GM18858 (cell line): ENCODE results near the gene PIEZO2.

Experiments used
- ATAC-seq: cut with Tn5 transposase; IDR thresholded peaks from one replicate; pipeline ENCODE4 v1.9.1; 2021; ENCODE audit not compliant: unreplicated experiment

PIEZO2 gene

DNA sequence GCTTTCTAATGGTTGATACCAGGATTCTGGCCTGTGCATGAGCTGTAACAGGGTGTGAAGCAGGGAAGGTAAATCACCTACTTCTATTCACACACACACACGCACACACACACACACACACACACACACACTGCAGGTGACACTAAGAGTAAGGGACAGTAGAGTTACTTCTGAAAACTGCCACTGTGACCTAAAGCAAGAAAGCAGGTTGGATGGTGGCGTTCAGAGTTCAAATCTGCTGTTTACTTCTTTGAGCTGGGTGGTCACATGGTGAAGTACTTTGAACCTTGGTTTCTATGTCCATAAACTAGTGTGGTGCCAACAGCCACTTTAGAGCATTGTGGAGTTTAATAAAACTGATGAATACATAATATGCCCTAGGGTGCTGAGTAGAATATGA lies 248.0 kb downstream of the PIEZO2 start:
- no peak for ATAC-seq

DNA sequence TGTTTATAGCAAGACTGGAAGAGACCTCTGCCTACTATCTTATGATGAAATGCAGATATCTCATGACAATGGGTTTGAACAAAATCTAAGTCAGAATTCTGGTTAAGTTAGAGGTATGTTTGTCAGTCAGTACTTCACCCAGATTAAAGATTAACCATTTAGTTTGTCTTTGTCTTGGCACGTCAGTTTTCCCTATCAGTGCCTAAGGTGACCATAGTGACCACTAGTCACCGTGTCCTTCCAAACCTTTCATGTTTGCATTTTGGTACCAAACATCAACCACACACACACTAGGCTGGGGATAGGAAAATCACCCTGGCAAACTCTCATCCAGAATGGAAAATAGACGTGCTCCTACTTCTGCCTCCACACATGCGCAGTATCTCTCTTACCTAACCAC lies 248.9 kb downstream of the PIEZO2 start:
- ATAC-seq, result no peak

DNA sequence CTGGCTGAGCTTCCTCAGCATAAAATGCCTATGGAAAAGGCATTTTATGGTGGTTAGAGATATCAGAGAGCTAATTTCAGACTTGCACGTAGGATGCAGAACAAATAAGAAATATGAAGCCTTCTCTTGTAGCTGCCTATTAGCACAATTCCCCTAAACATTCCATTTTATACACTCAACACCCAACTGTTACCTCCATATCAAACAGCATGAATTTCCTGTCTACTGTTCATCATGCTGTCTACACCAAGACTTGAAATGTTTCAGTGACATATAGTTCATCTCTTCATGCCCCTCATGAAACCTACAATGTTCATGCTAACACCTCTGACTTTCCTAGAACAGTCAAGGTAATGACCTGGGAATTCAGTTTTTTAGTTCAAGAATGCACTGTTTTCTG lies 249.9 kb downstream of the PIEZO2 start:
- ATAC-seq, result no peak

DNA sequence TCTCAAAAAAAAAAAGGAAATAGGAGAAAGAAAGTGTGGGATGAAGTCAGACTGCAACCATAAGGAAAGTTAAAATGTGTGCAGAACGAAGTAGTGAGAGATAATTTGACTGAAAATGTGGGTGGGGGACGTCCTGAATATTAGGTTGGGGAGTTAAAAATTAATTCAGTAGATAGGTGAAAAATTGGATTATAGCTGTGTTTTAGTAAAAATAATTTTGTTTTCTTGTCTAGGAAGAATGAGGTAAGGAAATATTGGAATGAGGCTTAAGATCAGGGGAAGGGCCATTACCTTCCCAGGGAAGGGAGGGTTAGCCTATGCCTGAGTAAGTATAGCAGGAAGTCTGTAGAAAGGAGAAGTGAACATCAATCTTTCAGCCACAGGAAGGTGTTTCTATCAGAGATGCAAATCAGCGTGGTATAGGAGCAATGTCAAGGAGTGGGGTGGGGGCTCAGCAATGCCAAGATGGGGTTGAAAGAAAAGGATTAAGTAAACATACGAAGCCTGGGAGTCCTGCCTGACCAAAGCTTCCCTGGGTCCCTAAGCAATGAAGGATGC lies 250.9 kb downstream of the PIEZO2 start:
- no peak for ATAC-seq

DNA sequence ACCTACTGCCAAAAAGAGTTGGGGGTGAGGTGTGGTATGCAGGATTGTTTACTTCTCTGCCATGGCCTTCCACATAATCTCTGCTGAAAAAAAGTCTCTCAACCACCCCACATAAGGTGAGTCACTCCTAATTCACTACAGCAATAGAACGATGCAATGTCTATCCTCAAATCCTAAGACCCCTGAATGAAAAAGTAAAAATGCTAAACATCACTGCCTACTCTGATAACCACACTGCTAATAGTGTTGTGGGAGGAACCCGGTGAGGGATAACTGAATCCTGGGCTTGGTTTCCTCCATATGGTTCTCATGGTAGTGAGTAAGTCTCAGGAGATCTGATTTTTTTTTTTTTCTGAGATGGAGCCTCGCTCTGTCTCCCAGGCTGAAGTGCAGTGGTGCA lies 252.5 kb downstream of the PIEZO2 start:
- ATAC-seq, result no peak

DNA sequence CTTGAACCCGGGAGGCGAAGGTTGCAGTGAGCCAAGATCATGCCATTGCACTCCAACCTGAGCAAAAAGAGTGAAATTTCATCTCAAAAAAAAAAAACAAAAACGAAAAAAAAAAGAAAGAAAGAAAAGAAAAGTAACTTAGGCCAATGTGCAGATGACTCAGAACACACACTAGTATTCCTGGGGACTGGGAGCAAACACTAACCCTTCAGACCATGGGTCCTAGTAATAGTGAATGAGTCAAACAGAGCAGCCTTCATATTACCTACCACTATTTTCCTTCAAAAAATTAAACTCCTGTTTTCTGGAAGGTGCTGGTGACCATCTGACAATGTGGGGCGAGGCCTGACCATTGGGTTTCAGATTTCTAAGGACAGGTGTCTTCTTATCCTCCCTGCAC lies 253.4 kb downstream of the PIEZO2 start:
- ATAC-seq, result no peak

DNA sequence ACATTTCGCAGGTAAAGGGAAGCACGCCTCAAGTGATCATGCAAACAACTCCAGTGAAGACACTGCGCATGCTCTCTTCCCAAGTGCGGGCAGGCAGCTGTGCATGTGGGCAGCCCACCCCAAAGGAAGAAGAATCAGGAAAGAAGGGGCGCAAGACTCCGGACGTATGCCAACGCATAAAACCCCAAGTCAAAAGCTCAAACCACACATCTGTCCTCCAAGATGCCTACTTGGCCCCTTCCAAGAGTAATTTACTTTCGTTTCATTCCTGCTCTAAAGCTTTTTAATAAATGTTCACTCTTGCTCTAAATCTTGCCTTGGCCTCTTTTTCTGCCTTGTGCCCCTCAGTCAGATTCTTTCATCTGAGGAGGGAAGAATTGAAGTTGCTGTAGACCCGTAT lies 254.9 kb downstream of the PIEZO2 start:
- ATAC-seq, result no peak

DNA sequence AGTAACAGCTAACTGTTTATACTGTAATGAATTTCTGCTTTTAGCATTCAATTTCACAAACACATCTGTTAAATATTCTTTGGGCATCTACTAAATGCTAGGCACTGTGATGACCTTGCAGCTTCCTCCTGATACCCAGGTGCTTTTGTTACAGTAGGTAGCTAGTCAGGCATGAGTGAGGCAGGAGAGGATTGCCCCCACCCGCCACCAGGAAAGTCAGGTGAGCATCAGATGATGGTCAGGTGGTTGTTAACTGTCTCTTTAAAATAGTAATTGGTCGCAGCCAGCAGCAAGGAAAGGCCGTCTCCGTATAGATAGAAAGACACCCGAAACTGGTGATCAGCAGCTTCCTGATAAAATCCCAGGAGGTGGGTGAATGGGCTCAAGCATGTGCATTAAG lies 255.6 kb downstream of the PIEZO2 start:
- no peak for ATAC-seq

DNA sequence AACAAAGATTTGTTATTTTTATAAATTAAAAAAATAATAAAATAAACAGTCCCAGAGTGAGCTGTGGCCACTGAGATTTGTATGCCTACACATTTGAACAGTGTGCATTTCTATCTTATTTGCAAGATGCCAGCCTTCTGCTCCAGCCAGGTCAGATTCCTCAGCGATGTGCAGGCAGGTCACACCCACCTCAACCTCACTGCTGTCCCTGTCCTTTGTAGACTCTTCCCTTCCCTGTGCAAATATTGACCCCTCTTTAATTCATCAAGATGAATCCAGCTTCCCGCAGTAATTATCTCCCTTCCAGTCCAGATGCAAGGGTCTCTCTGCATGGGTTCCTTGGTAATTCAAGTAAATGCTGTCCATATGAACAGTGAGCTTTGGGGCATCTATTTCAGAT lies 256.2 kb downstream of the PIEZO2 start:
- no peak for ATAC-seq

DNA sequence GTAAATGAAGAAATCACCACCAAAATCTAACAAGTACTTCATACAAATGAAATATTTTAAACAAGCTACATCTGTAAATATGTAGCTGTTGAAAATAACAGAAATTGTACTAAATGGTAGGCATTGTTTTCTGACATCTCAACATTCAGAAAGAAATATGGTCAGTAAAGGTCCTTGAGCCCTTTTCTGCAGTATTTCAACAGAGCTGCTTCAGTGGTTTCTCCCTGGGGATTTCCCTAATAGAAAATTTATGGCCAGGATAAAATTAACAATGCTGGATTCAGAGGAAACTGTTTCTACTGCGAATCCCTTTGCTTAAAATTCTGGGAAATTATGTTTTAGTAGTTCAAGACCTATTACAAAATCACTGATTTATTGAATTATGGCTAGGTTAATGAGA lies 256.6 kb downstream of the PIEZO2 start:
- ATAC-seq, result no peak

DNA sequence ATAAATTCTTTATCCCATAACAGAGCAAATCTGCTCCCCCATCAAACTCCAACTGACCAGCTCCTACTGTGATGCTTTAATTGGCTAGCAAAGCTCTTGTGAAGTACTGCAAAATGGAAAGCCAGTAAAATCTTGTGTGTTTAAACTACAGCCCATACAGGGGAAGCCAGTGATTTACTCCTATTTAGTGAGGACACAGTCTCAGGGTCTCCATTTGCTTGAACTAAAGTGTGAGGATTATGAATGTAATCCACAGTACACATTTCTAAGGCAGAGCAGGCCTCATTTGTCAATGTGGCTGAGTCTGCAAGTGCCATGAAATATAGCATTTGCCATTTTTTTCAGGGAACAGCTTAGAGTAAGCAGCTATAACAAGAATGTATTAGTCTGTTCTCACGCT lies 259.3 kb downstream of the PIEZO2 start:
- ATAC-seq, result no peak

DNA sequence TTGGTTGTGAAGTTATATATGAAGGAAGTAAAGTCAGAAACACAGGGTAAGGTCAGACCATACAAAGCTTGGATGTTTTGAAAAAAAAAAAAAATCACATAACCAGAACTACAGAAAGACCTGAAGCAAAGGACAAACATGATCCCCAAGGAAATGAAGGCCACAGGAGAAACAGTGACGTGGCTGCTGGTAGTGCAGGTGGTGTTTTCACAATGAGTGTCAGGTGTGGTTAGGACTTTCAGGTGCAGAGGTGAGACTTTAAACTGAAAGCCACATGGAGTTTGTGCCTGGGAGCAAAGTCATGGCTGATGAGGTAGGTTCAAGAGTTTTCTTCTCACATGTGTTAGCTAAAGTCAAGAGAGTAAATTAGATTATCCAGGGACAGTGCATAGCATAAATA lies 270.7 kb downstream of the PIEZO2 start:
- ATAC-seq, result peak; percentile 72

DNA sequence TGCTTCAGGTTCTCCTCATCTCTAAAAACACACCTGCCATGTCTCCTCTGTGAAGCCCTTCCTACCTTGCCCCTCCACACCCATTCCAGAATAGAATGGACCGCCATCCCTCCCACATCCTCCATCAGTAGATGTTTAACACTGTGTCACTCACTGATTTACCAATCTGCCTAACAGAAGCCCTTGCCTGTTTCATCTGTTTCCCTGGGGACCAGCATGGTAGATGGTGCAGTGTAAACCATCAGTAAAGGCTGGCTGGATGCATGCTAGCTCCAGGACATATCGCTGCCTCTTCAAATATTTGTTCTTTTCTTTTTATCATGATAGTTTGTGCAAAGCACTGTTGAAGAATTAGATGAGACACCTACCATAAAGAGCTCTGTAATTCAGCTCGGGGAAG lies 271.4 kb downstream of the PIEZO2 start:
- no peak for ATAC-seq

DNA sequence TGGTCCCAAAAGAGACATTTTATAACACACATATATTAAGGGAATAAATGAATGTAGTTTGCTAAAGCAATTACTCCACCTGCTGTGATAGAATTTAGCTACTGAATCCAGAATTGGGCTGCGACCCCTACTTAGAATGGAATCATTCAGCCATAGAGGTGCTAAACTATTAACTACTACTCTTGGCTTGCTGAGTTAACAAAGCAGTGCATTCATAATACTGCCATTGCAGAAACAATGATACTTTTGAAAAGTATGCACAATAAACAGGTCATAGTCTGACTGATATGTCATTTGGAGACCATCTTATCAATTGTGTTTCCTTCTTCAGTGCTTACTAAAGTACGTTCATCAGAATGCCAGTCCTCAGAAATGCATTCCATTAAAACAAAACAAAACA lies 273.6 kb downstream of the PIEZO2 start:
- ATAC-seq, result no peak

DNA sequence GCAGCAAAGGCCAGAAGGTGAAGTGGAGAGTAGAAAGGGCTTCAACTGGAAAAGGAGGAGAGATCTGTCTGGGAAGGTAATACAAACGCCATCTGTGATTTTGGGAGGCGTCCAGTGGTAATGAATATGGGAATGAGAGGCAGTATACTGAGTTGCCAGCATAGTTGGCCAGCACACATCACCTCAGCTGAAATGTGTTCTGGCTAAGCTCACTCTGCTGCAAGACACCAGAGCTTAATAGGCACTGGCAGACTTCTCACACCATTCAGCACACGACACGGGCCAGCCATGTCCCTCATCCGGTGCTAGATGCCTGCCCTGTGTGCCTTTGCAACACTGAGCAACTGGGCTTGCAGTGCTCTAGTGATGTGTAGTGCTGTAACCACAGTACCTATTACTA lies 277.1 kb downstream of the PIEZO2 start:
- no peak for ATAC-seq

DNA sequence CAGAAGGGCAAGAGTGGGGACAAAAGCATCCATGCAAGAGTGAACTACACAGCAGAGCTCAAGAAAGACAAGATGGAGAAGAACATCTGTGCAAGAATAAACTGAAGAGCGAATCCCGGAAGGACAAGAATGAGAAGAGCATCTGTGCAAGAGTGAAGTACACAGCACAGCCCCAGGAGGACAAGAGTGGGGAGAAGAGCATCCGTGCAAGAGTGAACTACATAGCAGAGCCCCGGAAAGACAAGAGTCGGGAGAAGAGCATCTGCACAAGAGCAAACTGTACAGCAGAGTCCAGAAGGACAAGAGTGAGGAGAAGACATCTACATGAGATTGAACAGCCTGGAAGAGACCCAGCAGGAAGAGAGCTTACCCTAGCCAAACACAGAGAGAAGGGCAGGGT lies 284.6 kb downstream of the PIEZO2 start:
- ATAC-seq, result no peak

DNA sequence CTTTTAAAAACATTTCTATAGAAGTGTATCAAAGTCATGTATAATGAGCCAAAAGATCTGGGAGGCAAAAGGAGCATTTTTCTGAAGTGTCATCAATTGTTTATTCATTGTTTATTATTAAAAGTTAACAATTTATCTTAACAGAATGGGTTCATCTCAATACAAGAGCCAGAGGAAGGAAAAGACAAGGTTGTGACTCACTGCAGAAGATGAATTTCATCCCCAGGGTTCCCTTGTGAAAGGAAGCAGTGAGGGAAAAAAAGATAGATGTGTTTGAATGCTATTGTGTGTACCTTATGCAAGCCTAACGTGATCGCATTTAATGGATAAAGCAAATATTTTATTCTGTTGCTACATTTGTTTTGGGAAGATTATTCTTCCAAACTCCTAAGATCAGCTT lies 286.3 kb downstream of the PIEZO2 start:
- ATAC-seq, result no peak

DNA sequence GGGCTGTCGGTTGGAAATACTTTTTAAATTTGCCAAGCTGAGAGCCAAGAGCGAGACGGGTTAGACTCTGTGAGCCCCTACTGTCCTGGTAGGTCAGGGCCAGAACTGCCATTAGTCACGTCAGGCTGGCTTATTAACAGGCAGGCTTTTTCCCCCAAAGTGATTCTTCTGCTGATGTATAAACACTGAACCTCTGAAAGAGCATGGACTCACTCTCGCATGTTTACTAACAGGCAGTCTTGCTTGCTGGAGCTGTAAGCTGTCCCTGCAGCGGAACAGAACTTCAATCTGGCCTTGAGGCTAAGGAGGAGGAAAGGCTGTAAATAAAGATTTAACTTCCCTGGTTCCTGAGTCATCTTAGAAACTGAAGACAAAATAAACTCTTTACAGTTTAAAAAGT lies 288.4 kb downstream of the PIEZO2 start:
- no peak for ATAC-seq

DNA sequence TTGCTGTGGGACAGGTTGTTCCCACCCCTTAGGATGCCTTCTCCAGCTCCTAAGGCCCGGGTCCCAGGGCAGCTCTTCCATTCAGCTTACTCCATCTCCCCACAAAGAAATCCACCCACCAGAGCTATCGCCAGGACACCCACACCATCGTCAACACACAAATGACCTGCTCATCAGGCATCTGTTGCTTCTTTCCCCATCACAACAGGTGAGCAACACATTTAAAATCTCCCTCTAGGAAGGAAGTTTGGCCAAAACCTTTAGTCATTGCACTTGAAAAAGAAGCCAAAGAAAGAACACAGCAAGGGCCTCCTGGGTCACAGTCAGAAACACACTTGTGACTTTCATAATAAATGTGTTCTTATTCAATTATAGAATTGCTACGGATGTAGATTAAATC lies 289.0 kb downstream of the PIEZO2 start:
- no peak for ATAC-seq

DNA sequence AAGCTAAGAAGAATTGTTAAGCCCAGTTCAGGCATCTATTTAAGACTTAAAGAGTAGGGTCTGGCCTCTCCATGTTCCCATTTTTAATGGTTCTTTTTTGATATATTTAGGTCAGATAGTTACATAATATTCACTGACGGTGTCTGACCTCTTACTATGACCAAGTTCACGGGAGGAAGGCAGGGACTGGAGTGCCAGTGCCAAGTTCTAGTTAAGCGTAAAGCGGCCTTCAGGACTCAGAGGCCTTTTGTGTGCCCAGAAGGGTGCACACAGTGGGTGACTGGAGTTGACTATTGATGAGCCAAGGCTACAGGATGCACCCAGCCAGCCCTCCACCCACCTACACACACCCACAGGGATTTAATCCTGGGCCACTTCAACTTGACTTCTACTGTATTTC lies 290.9 kb downstream of the PIEZO2 start:
- ATAC-seq, result no peak

DNA sequence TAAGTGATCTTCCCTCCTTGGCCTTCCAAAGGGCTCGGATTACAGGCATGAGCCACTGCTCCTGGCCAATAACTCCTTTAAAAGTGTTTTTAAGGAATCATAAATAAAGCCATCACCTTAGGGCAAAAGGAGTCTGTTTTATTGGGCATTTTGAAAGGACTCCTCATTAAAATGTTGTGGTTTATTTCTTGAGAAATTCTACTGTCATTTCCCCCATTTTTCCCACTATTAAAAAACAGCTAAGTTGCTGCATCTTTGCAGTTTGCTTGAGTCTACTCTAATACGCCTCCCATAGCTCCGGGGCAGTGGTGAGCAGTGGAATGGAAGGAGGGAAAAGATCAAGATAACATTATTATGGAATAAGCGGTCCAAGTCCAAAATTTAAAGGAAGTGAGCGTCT lies 293.2 kb downstream of the PIEZO2 start:
- no peak for ATAC-seq

DNA sequence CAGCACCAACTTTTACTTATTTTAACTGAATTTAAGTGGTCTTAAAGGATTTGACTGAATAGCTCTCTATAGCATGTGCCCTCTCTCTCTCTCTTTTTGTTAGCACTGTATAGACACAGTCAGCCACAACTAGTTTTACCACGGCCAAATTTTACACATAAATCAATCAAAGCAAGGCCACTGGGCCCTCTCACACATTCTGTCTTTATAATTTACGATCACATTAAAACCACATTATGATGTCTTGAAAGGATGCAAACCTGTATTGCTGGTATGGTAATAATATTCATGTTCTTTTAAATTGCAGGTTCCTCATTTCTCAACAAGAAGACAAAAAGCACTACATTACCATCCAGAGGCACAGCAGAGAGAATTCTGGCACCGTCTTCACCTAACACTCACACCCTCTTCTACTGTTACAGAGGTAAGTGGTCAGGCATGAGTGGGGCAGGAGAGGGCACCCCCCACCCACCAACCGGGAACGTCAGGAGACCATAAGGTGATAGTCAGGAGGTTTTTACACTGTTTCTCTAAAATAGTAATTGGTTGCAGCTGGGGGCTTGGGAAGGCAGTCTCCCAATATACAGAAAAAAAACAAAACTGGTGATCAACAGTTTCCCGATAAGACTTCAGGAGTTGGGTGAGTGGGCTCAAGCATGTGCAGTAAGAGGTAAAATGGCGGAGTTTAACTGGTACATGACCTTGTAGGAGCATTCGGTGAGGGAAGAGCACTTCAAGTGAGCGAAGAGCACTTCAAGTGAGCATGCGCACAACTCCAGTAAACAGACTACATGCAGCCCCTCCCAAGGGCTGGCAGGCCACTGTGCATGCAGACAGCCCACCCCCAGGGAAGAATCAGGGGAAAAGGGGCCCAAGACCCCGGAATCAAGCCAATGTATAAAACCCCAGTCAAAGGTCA lies 296.7 kb downstream of the PIEZO2 start:
- ATAC-seq, result no peak

DNA sequence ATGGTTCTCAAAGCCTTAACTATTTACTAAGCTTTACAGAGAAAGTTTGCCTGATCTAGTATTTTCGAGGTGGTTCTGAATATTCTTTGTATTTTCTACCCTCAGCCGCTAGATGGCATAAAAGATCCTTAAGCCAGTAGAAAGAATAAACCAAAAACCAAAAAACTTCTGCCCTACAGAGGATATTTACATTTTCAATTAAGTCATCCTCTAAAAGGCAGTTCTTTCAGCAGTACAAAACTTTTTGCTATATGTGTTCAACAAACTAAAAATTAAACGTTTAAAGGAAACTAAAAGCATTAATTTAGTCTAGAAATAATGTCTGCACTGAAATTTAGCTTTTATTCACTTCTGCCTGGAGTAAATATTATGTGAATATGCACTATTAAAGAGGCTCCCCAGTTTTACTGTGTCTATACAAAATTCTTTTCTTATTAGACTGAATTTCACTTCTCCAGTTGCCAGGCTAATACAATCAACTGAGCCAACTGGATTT lies 297.5 kb downstream of the PIEZO2 start:
- no peak for ATAC-seq
